SK-N-MC (cell line): ENCODE results near the gene CNTFR.

ENCODE experiments used
- EZH2 ChIP-seq: fragments of 200-600 bp; sonication (generic); IDR thresholded peaks from one replicate; pipeline ENCODE4 v1.6.1; 2017; ENCODE audit warnings: antibody characterized with exemption
- POLR2AphosphoS5 ChIP-seq: IDR thresholded peaks from 2 replicates; pipeline ENCODE4 v1.6.1; 2012; ENCODE audit warnings: mild to moderate bottlenecking, low read depth, low read length, borderline replicate concordance

DNA sequence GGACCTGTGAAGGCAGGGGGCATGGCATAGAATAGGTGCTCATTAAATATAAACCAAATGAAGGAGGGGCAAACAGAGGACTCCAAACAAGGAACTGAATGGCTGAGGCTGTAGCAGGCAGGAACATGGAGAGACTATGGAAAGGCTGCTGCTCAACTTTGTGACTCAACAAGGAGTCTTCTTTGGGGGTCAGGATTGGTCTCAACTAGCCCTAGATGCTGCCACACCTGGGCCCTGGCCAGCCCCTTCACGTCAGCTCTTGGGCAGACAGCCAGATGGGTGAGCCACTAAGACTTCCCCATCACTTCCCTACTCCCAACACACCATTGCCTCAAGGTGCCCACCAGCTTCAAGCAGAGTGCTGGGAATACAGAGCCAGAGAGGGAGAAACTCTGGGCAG, 11.4 kb upstream of the CNTFR start:
- TF ChIP-seq EZH2 (no peak), POLR2AphosphoS5 (no peak)
